Fibroblast of villous mesenchyme (primary cell): ENCODE data around the gene DLX5. TPM values are rescaled to one million over a fixed set of nuclear protein-coding genes. Genes with fewer than 3 reads are reported as not detected.

Source experiments
- DNase-seq: peaks from one replicate; pipeline ENCODE4 v3.0.0-alpha.2; 2010; ENCODE audit warnings: low read depth
- H3K4me3 ChIP-seq: 2 replicates; pipeline ENCODE4 v1.5.1; 2011; ENCODE audit warnings: low read depth, mild to moderate bottlenecking, low read length
- CTCF ChIP-seq: IDR thresholded peaks from 2 replicates; pipeline ENCODE4 v1.5.1; 2012; ENCODE audit warnings: low read depth, mild to moderate bottlenecking, low read length; ENCODE audit not compliant: insufficient read depth
- total RNA-seq: library from RNA; depleted of rRNA; stranded (reverse); fragments of >200 nt; gene quantifications from 2 replicates; pipeline ENCODE4 v1.2.3, GENCODE V29; 2012

DLX5 gene
- total RNA-seq, 1 donor: not detected

GRCh38 chr7:97013134-97013844, 11.3 kb downstream of the DLX5 start:
- no peak for TF ChIP-seq CTCF
- no peak for DNase-seq
- H3K4me3 ChIP-seq: no peak overlapping the region

GRCh38 chr7:97012365-97013133, 12.1 kb downstream of the DLX5 start:
- H3K4me3 ChIP-seq: no peak overlapping the region
- no peak for TF ChIP-seq CTCF
- no peak for DNase-seq

GRCh38 chr7:97011536-97012364, 12.9 kb downstream of the DLX5 start:
- no peak for DNase-seq
- no peak overlapping the region for H3K4me3 ChIP-seq
- TF ChIP-seq CTCF: no peak

- no peak for TF ChIP-seq CTCF
- H3K4me3 ChIP-seq: no peak overlapping the region
- DNase-seq: no peak
Measured at GRCh38 chr7:97011104-97011503, 13.5 kb downstream of the DLX5 start.

GRCh38 chr7:97009753-97010732, 14.6 kb downstream of the DLX5 start:
- TF ChIP-seq CTCF: no peak
- H3K4me3 ChIP-seq: no peak overlapping the region
- no peak for DNase-seq
